Gastrocnemius medialis (tissue), 4 donors: ENCODE results near the gene BASP1. TPM values are rescaled to one million over a fixed set of nuclear protein-coding genes. Genes with fewer than 3 reads are reported as not detected.
"Not testable (repeated sequence)": the region's sequence is repeated elsewhere in the genome, so short reads cannot be mapped to it uniquely, and the experiment has no call there.

ENCODE experiments used
- ATAC-seq, 2 donors: fragments of 150-250 bp; one replicate each; pipeline ENCODE4 v1.9.1; 2016
- DNase-seq, 2 donors: peaks; one replicate each; pipeline ENCODE4 v3.0.0-alpha.2; 2019
- H3K27ac ChIP-seq, 4 donors: fragments of 200-600 bp; sonication (generic); 1 replicate in 1 of 4; 2 replicates in 3 of 4; pipeline ENCODE4 v1.5.1; 2016 to 2018; ENCODE audit warnings: mild to moderate bottlenecking in 2 of 4, moderate library complexity in 1 of 4
- H3K27me3 ChIP-seq, 3 donors: fragments of 200-600 bp; sonication (generic) in 2 of 3; 1 replicate in 1 of 3; 2 replicates in 2 of 3; pipeline versions ENCODE4 v1.5.1 to v1.6.0; 2016 to 2019; ENCODE audit warnings: mild to moderate bottlenecking in 1 of 3, moderate library complexity in 1 of 3
- H3K36me3 ChIP-seq, 2 donors: fragments of 200-600 bp; sonication (generic) in 1 of 2; one replicate each; pipeline ENCODE4 v1.5.1; 2017 to 2018
- H3K4me1 ChIP-seq, 2 donors: fragments of 200-600 bp; sonication (generic) in 1 of 2; one replicate each; pipeline ENCODE4 v1.5.1; 2016 to 2017; ENCODE audit warnings: mild to moderate bottlenecking in 2 of 2
- H3K4me3 ChIP-seq, 4 donors: fragments of 200-600 bp; sonication (generic) in 3 of 4; 1 replicate in 1 of 4; 2 replicates in 3 of 4; pipeline ENCODE4 v1.5.1; 2016 to 2019; ENCODE audit warnings: mild to moderate bottlenecking in 2 of 4
- H3K9me3 ChIP-seq, 3 donors: fragments of 200-600 bp; sonication (generic) in 2 of 3; 1 replicate in 1 of 3; 2 replicates in 2 of 3; pipeline ENCODE4 v1.5.1; 2016 to 2019
- CTCF ChIP-seq, 5 experiments: fragments of 450-650 bp in 3 of 5; fragments of 200-600 bp in 2 of 5; sonication (generic) in 2 of 5; IDR thresholded peaks in 4 of 5; conservative IDR thresholded peaks in 1 of 5; 1 replicate in 4 of 5; 2 replicates in 1 of 5; pipeline ENCODE4 v1.5.1; 2016 to 2019; ENCODE audit warnings: antibody characterized with exemption in 5 of 5, mild to moderate bottlenecking in 3 of 5, moderate library complexity in 3 of 5
- POLR2A ChIP-seq, 2 donors: fragments of 450-650 bp; IDR thresholded peaks; one replicate each; pipeline ENCODE4 v1.6.1; 2017; ENCODE audit warnings: antibody characterized with exemption in 2 of 2, mild to moderate bottlenecking in 2 of 2, moderate library complexity in 2 of 2
- in situ Hi-C, 4 donors: fragments of 200-750 bp; cut with MboI; loops; one replicate each; pipeline versions ENCODE4 v1.15.0 to v1.8.0; 2017; ENCODE audit warnings: low sequenced_read_pairs in 4 of 4
- intact Hi-C: fragments of 100-400 bp; cut with DNase I; formaldehyde crosslinking; loops from one replicate; pipeline ENCODE4 v1.15.1; 2023; ENCODE audit warnings: low total_unique reads
- total RNA-seq, 4 donors: library from RNA; depleted of rRNA; stranded (reverse); fragments of >200 nt; gene quantifications; one replicate each; pipeline versions ENCODE4 v1.1.0 to v1.2.3, GENCODE V29; 2016

The BASP1 gene
- total RNA-seq, 4 donors from 2014 or later, result 0.82 to 4.0 (median 4.0) TPM; not detected in 1

GRCh38 chr5:17257705-17258273 is 40.4 kb downstream of the BASP1 start:
- in situ Hi-C loops, result no loop called here
- ATAC-seq (no peak), DNase-seq (no peak)
- H3K4me1 ChIP-seq, result no peaks in the 10 kb centered on the region
- no peaks in the 10 kb centered on the region for H3K9me3 ChIP-seq
- H3K27me3 ChIP-seq, result no peaks in the 10 kb centered on the region
- TF ChIP-seq POLR2A (IDR thresholded peaks at IDR 0.05), result no peak
- TF ChIP-seq CTCF (IDR thresholded peaks at IDR 0.05 in 4 of 5, conservative IDR thresholded peaks at IDR 0.05 in 1 of 5), result no peak
- no peaks in the 10 kb centered on the region for H3K36me3 ChIP-seq
- intact Hi-C loops, result no loop called here
- no peak overlapping the region for H3K4me3 ChIP-seq
- H3K27ac ChIP-seq, result no peak overlapping the region

GRCh38 chr5:17258431-17258830 is 41.0 kb downstream of the BASP1 start:
- no peaks in the 10 kb centered on the region for H3K36me3 ChIP-seq
- no peaks in the 10 kb centered on the region for H3K27me3 ChIP-seq
- H3K4me3 ChIP-seq, result no peak overlapping the region
- no peak overlapping the region for H3K27ac ChIP-seq
- in situ Hi-C loops, result no loop called here
- intact Hi-C loops, result no loop called here
- TF ChIP-seq CTCF (IDR thresholded peaks at IDR 0.05 in 4 of 5, conservative IDR thresholded peaks at IDR 0.05 in 1 of 5), result no peak
- no peak for TF ChIP-seq POLR2A (IDR thresholded peaks at IDR 0.05)
- H3K4me1 ChIP-seq, result no peaks in the 10 kb centered on the region
- H3K9me3 ChIP-seq, result no peaks in the 10 kb centered on the region
- no peak for ATAC-seq
- DNase-seq, result no peak

- H3K4me1 ChIP-seq, H3K9me3 ChIP-seq, in situ Hi-C loops, H3K27me3 ChIP-seq, intact Hi-C loops, H3K36me3 ChIP-seq, H3K27ac ChIP-seq, DNase-seq, H3K4me3 ChIP-seq, ATAC-seq: not testable (repeated sequence)
These were observed 41.6 kb downstream of the BASP1 start for GRCh38 chr5:17259012-17259411.

GRCh38 chr5:17259630-17260257 is 42.3 kb downstream of the BASP1 start:
- Histone ChIP-seq H3K9me3 (no peaks in the 10 kb centered on the region), H3K36me3 (no peaks in the 10 kb centered on the region), H3K4me3 (no peak overlapping the region), H3K4me1 (no peaks in the 10 kb centered on the region), H3K27ac (no peak overlapping the region), H3K27me3 (no peaks in the 10 kb centered on the region)
- ATAC-seq, result no peak
- TF ChIP-seq POLR2A (IDR thresholded peaks at IDR 0.05) (no peak), CTCF (IDR thresholded peaks at IDR 0.05 in 4 of 5, conservative IDR thresholded peaks at IDR 0.05 in 1 of 5) (no peak)
- in situ Hi-C loops (no loop called here), intact Hi-C loops (no loop called here)
- DNase-seq, result no peak

- ATAC-seq, result no peak
- Histone ChIP-seq H3K9me3 (no peaks in the 10 kb centered on the region), H3K4me3 (no peak overlapping the region), H3K4me1 (no peaks in the 10 kb centered on the region), H3K36me3 (no peaks in the 10 kb centered on the region), H3K27me3 (no peaks in the 10 kb centered on the region), H3K27ac (no peak overlapping the region)
- TF ChIP-seq CTCF (IDR thresholded peaks at IDR 0.05 in 4 of 5, conservative IDR thresholded peaks at IDR 0.05 in 1 of 5), result no peak
- no peak for TF ChIP-seq POLR2A (IDR thresholded peaks at IDR 0.05)
- intact Hi-C loops, result no loop called here
- in situ Hi-C loops, result no loop called here
- DNase-seq, result no peak
These were observed 43.1 kb downstream of the BASP1 start for GRCh38 chr5:17260549-17260948.
